Kidney (tissue), 14 donors: ENCODE results near the gene SPTAN1. TPM values are rescaled to one million over a fixed set of nuclear protein-coding genes. Genes with fewer than 3 reads are reported as not detected.

ENCODE experiments used
- DNase-seq, 5 donors: peaks; one replicate each; pipeline ENCODE4 v3.0.0-alpha.2; 2013 to 2020
- FAIRE-seq: peaks from 2 replicates; lab custom pipeline; 2012; peaks lifted over from hg19 to GRCh38; lab: Jason Lieb, UNC
- H3K27ac ChIP-seq, 2 donors: one replicate each; pipeline ENCODE4 v1.7.0; 2013; ENCODE audit warnings: low read depth in 2 of 2, low read length in 2 of 2, inconsistent platforms in 1 of 2
- H3K27me3 ChIP-seq: one replicate; pipeline ENCODE4 v1.7.1; 2013; ENCODE audit warnings: low read length, inconsistent platforms; ENCODE audit not compliant: control insufficient read depth, insufficient read depth
- H3K36me3 ChIP-seq, 3 donors: one replicate each; pipeline versions ENCODE4 v1.7.0 to v1.7.1; 2013; ENCODE audit warnings: low read length in 3 of 3, control low read depth in 1 of 3, inconsistent platforms in 1 of 3; ENCODE audit not compliant: insufficient read depth in 3 of 3, control insufficient read depth in 2 of 3
- H3K4me1 ChIP-seq, 3 donors: one replicate each; pipeline versions ENCODE4 v1.7.0 to v1.7.1; 2013; ENCODE audit warnings: low read length in 3 of 3, inconsistent platforms in 1 of 3, low read depth in 1 of 3; ENCODE audit not compliant: control insufficient read depth in 2 of 3, insufficient read depth in 2 of 3
- H3K4me3 ChIP-seq, 3 donors: one replicate each; pipeline versions ENCODE4 v1.7.0 to v1.8.1; 2013; ENCODE audit warnings: low read length in 3 of 3, control low read depth in 1 of 3, inconsistent platforms in 1 of 3
- H3K9ac ChIP-seq, 3 donors: one replicate each; pipeline versions ENCODE4 v1.7.0 to v1.7.1; 2013; ENCODE audit warnings: low read length in 3 of 3, control low read depth in 1 of 3, inconsistent platforms in 1 of 3
- H3K9me3 ChIP-seq, 3 donors: one replicate each; pipeline versions ENCODE4 v1.7.0 to v1.7.1; 2013; ENCODE audit warnings: low read length in 3 of 3, control low read depth in 1 of 3, inconsistent platforms in 1 of 3; ENCODE audit not compliant: control insufficient read depth in 2 of 3, insufficient read depth in 1 of 3
- intact Hi-C: fragments of 100-400 bp; cut with DNase I; formaldehyde crosslinking; loops from one replicate; pipeline ENCODE4 v1.11.1; 2022
- polyA plus RNA-seq: library from polyadenylated mRNA; stranded (reverse); fragments of 350-450 nt; fragmentation: Illumina TruSeq; extraction: RNeasy Lipid Tissue Mini Kit (QIAGEN cat#74804); gene quantifications from one replicate; pipeline ENCODE4 v1.2.3, GENCODE V29; 2014; ENCODE audit warnings: low read depth, low replicate concordance; ENCODE audit not compliant: insufficient read depth
- total RNA-seq: library from RNA; stranded (reverse); fragmentation: NEBNext Ultra II Directional; extraction: Animal tissue kit (Norgen Biotek cat#: 25700); gene quantifications from one replicate; pipeline ENCODE4 v1.2.1, GENCODE V29; 2021
- TF ChIP-seq, protein P1 (sequence below): IDR thresholded peaks from 3 replicates; pipeline ENCODE4 v1.5.1; 2012; ENCODE audit warnings: mild to moderate bottlenecking, moderate library complexity, borderline replicate concordance; ENCODE audit not compliant: insufficient read depth; ENCODE audit errors: extremely low read depth
- donor health status: control.
- donor health status: control.
- donor health status: control.
- donor health status: control.
- donor health status: control.
- donor health status: DM: yes; HTN: yes; CAD: no.
- donor health status: Normal renal cell carcinoma (clear cell type).

SPTAN1 gene
- total and polyA plus RNA-seq, 2 donors from 2014 or later: 210 to 354 TPM

DNA sequence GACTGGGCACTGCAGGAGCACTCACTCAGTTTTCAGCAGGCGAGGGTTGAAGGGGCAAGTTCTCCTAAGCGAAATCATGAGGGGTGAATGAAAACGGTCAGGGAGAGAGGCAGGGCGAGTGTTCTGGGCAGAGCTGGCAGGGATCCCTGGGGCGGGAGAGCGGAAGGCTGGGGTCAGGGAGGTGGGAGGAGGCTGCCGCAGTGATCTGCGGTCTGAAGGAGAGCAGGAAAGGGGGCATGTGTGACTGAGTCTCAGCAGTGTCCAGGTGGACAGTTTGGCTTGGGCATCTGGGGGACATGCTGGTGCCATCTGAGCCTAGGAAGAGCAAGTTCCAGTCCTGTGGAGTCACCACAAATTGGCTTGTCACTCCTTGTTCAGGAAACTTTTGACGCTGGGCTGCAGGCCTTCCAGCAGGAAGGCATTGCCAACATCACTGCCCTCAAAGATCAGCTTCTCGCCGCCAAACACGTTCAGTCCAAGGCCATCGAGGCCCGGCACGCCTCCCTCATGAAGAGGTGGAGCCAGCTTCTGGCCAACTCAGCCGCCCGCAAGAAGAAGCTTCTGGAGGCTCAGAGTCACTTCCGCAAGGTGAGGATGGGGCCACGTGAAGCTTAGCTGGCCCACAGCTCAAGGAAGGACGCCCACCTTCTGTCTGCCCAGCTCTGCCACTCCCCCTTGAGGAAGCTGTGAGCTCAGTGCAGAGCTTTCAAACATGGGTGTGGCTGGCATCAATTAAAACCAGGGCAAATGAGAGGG, 73.2 kb downstream of the SPTAN1 start:
- no peak for FAIRE-seq
- H3K27me3 ChIP-seq: no peaks in the 10 kb centered on the region
- peaks cover 6 to 73% (median 48%) of the 10 kb centered on the region in 3 donors for H3K36me3 ChIP-seq
- intact Hi-C loops: no loop called here
- H3K4me1 ChIP-seq: peaks cover 0 to 6% (median 0%) of the 10 kb centered on the region in 3 donors
- no peaks in the 10 kb centered on the region for H3K9me3 ChIP-seq
- no peak for DNase-seq
- no peak overlapping the region for H3K27ac ChIP-seq
- H3K9ac ChIP-seq: no peak overlapping the region
- TF ChIP-seq, protein P1, sequence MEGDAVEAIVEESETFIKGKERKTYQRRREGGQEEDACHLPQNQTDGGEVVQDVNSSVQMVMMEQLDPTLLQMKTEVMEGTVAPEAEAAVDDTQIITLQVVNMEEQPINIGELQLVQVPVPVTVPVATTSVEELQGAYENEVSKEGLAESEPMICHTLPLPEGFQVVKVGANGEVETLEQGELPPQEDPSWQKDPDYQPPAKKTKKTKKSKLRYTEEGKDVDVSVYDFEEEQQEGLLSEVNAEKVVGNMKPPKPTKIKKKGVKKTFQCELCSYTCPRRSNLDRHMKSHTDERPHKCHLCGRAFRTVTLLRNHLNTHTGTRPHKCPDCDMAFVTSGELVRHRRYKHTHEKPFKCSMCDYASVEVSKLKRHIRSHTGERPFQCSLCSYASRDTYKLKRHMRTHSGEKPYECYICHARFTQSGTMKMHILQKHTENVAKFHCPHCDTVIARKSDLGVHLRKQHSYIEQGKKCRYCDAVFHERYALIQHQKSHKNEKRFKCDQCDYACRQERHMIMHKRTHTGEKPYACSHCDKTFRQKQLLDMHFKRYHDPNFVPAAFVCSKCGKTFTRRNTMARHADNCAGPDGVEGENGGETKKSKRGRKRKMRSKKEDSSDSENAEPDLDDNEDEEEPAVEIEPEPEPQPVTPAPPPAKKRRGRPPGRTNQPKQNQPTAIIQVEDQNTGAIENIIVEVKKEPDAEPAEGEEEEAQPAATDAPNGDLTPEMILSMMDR: no peak
- no peak overlapping the region for H3K4me3 ChIP-seq

DNA sequence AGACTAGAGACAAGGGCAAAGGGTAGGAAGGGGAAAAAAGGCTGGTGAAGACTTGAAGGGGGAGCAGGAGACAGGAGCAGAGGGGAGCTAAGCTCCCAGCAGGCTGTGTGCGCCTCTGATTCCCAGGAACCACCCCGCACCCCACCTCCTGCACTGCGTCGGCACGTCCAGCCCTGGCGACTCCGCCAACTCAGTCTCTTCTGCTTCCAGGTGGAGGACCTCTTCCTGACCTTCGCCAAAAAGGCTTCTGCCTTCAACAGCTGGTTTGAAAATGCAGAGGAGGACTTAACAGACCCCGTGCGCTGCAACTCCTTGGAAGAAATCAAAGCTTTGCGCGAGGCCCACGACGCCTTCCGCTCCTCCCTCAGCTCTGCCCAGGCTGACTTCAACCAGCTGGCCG, 73.8 kb downstream of the SPTAN1 start:
- FAIRE-seq: no peak
- TF ChIP-seq, protein P1: no peak
- H3K27me3 ChIP-seq: no peaks in the 10 kb centered on the region
- no peak for DNase-seq
- intact Hi-C loops: no loop called here
- H3K4me3 ChIP-seq: no peak overlapping the region
- H3K36me3 ChIP-seq: peaks cover 6 to 73% (median 42%) of the 10 kb centered on the region in 3 donors
- H3K27ac ChIP-seq: no peak overlapping the region
- H3K4me1 ChIP-seq: peaks cover 0 to 6% (median 0%) of the 10 kb centered on the region in 3 donors
- H3K9me3 ChIP-seq: no peaks in the 10 kb centered on the region
- H3K9ac ChIP-seq: no peak overlapping the region

DNA sequence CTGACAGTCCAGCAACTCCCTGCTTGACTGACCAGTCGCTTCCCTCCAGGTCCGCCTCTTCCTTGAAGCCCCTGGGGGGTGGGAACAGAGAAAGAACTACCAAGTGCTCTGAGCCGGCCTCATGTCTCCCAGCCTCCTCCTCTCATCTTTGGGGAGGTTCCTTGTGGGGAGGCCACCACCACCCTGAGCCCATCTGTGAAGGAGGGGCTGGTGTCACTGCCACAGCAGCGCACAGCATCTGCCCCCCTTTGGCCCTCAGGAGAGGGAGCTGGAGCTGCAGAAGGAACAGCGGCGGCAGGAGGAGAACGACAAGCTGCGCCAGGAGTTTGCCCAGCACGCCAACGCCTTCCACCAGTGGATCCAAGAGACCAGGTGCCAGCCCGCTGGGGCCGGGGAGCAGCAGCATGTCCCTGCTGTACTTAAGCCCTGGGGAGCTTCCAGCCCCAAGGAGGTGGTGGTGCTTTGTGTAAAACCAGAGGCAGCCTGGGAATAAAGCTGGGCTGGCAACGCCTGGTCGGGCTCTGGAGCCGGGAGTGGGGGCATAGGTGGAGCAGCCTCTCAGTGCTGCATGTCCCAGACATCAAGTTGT, 74.8 kb downstream of the SPTAN1 start:
- Histone ChIP-seq H3K27ac (no peak overlapping the region), H3K4me1 (peaks cover 0 to 6% (median 0%) of the 10 kb centered on the region in 3 donors), H3K4me3 (no peak overlapping the region), H3K9ac (no peak overlapping the region), H3K27me3 (no peaks in the 10 kb centered on the region), H3K36me3 (peaks cover 6 to 74% (median 43%) of the 10 kb centered on the region in 3 donors), H3K9me3 (no peaks in the 10 kb centered on the region)
- FAIRE-seq (no peak), DNase-seq (no peak)
- intact Hi-C loops: no loop called here
- TF ChIP-seq, protein P1: no peak
